DND-41 (cell line): Measurements from ENCODE around the gene SOX30.
"Not testable (repeated sequence)": the region's sequence is repeated elsewhere in the genome, so short reads cannot be mapped to it uniquely, and the experiment has no call there.

Experiments used
- ATAC-seq: fragments of 200-7000 bp; cut with Tn5 transposase; 3 replicates; pipeline ENCODE4 v1.9.1; 2021; ENCODE audit warnings: low read depth; ENCODE audit not compliant: insufficient read depth
- DNase-seq: peaks from one replicate; pipeline ENCODE4 v3.0.0-alpha.2; 2020
- H2AFZ ChIP-seq: 2 replicates; pipeline ENCODE4 v1.6.0; 2012; ENCODE audit warnings: low read depth, low read length
- H3K27ac ChIP-seq: 2 replicates; pipeline ENCODE4 v1.5.1; 2012; ENCODE audit warnings: low read length, inconsistent platforms
- H3K27me3 ChIP-seq: fragments of 200-600 bp; sonication (generic); 2 replicates; pipeline ENCODE4 v1.6.0; 2012; ENCODE audit warnings: low read length, mild to moderate bottlenecking, inconsistent platforms; ENCODE audit not compliant: insufficient read depth, poor library complexity
- H3K36me3 ChIP-seq: 2 replicates; pipeline ENCODE4 v1.5.1; 2012; ENCODE audit warnings: low read length, inconsistent platforms; ENCODE audit not compliant: insufficient read depth
- H3K4me1 ChIP-seq: 2 replicates; pipeline ENCODE4 v1.5.1; 2012; ENCODE audit warnings: mild to moderate bottlenecking, low read length; ENCODE audit not compliant: insufficient read depth
- H3K4me2 ChIP-seq: 2 replicates; pipeline ENCODE4 v1.6.0; 2012; ENCODE audit warnings: mild to moderate bottlenecking, moderate library complexity, low read length, inconsistent platforms; ENCODE audit not compliant: insufficient read depth
- H3K4me3 ChIP-seq, 2 experiments: fragments of 200-600 bp in 1 of 2; shearing (Covaris generic) in 1 of 2; 2 replicates each; pipeline ENCODE4 v1.5.1; 2012 to 2016; ENCODE audit warnings: inconsistent platforms in 2 of 2, low read length in 2 of 2, mild to moderate bottlenecking in 2 of 2, low read depth in 1 of 2, moderate library complexity in 1 of 2
- H3K79me2 ChIP-seq: 2 replicates; pipeline ENCODE4 v1.6.0; 2012; ENCODE audit warnings: low read length, inconsistent platforms; ENCODE audit not compliant: insufficient read depth
- H3K9ac ChIP-seq: 2 replicates; pipeline ENCODE4 v1.6.0; 2012; ENCODE audit warnings: low read depth, mild to moderate bottlenecking, inconsistent platforms, low read length, moderate library complexity
- H3K9me3 ChIP-seq: 2 replicates; pipeline ENCODE4 v1.5.1; 2012; ENCODE audit warnings: low read length, moderate library complexity, mild to moderate bottlenecking, inconsistent platforms; ENCODE audit not compliant: insufficient read depth, severe bottlenecking
- H4K20me1 ChIP-seq: 2 replicates; pipeline ENCODE4 v1.6.0; 2012; ENCODE audit warnings: low read length; ENCODE audit not compliant: insufficient read depth
- EZH2 ChIP-seq: IDR thresholded peaks from 3 replicates; pipeline ENCODE4 v1.6.1; 2012; ENCODE audit warnings: borderline replicate concordance, low read depth, mild to moderate bottlenecking, moderate library complexity, low read length, inconsistent platforms; ENCODE audit not compliant: severe bottlenecking
- TF ChIP-seq, protein P1 (sequence below): IDR thresholded peaks from 2 replicates; pipeline ENCODE4 v1.5.1; 2012; ENCODE audit warnings: borderline replicate concordance, low read length, moderate library complexity, mild to moderate bottlenecking; ENCODE audit not compliant: poor library complexity, severe bottlenecking; ENCODE audit errors: extremely low read depth

Gene SOX30

DNA sequence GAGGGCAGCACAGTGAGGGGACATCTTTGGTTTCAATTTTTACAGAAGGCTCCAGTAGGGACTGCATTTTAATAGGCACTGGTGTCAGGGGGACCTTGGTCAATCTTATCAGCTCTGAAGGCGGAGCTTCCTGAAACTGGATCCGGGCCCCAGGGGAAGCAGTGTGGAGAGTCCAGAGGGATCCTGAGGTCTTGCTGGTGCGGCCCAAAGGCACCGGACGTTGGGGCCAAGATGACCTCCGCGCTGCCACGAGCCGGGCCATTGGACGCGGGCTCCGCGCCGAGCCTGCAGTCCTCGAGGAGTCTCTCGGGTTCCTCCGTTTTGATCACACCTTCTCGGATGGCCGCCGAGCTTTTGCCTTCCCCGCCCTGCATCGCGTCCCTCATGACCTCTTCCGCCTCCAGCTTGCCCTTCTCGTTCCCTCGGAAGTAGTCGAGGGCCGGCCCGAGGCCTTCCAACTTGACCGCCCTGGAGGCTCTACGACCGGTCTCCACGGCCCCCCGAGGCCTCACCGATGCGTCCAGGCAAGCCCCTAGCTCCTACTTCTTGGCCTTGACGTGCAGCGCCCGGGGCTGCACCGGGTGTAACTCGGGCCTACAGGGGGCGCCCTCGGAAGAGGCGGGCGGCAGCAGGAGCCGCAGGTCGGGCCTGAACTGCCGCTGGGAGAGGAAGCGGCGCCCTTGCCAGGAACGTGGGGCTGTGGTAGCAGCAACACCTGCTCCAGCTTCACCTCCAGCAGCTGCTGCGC lies 37.9 kb upstream of the SOX30 start:
- no peak for DNase-seq
- no peak overlapping the region for H3K27ac ChIP-seq
- no peaks in the 10 kb centered on the region for H3K27me3 ChIP-seq
- H2AFZ ChIP-seq = no peak overlapping the region
- H4K20me1 ChIP-seq = no peaks in the 10 kb centered on the region
- H3K9ac ChIP-seq = no peak overlapping the region
- no peak overlapping the region for H3K4me3 ChIP-seq
- no peaks in the 10 kb centered on the region for H3K36me3 ChIP-seq
- H3K4me1 ChIP-seq = no peaks in the 10 kb centered on the region
- no peaks in the 10 kb centered on the region for H3K9me3 ChIP-seq
- TF ChIP-seq, protein P1, sequence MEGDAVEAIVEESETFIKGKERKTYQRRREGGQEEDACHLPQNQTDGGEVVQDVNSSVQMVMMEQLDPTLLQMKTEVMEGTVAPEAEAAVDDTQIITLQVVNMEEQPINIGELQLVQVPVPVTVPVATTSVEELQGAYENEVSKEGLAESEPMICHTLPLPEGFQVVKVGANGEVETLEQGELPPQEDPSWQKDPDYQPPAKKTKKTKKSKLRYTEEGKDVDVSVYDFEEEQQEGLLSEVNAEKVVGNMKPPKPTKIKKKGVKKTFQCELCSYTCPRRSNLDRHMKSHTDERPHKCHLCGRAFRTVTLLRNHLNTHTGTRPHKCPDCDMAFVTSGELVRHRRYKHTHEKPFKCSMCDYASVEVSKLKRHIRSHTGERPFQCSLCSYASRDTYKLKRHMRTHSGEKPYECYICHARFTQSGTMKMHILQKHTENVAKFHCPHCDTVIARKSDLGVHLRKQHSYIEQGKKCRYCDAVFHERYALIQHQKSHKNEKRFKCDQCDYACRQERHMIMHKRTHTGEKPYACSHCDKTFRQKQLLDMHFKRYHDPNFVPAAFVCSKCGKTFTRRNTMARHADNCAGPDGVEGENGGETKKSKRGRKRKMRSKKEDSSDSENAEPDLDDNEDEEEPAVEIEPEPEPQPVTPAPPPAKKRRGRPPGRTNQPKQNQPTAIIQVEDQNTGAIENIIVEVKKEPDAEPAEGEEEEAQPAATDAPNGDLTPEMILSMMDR = no peak
- TF ChIP-seq EZH2 = no peak
- ATAC-seq = no peak
- no peaks in the 10 kb centered on the region for H3K79me2 ChIP-seq
- H3K4me2 ChIP-seq = no peak overlapping the region

DNA sequence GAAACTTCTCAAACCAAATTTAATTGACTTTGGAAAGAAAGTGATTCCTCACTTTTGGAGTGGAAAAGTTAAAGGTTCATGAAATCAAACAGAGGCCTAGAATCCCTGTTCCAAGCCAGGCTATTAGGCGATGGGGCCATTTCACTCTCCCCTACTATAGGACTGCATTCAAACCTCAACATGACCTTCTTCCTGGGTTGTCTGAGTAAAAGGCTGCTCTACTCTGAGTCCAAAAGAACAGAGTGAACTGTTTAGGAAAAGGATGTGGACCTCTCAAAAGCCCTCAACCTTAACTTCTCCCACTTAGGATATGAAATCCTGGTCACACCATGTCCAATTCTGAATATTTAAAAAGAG lies 34.9 kb upstream of the SOX30 start:
- H3K27ac ChIP-seq = no peak overlapping the region
- no peaks in the 10 kb centered on the region for H3K9me3 ChIP-seq
- DNase-seq = no peak
- H3K4me2 ChIP-seq = no peak overlapping the region
- H3K9ac ChIP-seq = no peak overlapping the region
- TF ChIP-seq, protein P1 = no peak
- TF ChIP-seq EZH2 = no peak
- no peaks in the 10 kb centered on the region for H3K4me1 ChIP-seq
- H3K79me2 ChIP-seq = no peaks in the 10 kb centered on the region
- H3K36me3 ChIP-seq = no peaks in the 10 kb centered on the region
- H2AFZ ChIP-seq = no peak overlapping the region
- no peaks in the 10 kb centered on the region for H3K27me3 ChIP-seq
- no peaks in the 10 kb centered on the region for H4K20me1 ChIP-seq
- H3K4me3 ChIP-seq = no peak overlapping the region
- ATAC-seq = no peak

DNA sequence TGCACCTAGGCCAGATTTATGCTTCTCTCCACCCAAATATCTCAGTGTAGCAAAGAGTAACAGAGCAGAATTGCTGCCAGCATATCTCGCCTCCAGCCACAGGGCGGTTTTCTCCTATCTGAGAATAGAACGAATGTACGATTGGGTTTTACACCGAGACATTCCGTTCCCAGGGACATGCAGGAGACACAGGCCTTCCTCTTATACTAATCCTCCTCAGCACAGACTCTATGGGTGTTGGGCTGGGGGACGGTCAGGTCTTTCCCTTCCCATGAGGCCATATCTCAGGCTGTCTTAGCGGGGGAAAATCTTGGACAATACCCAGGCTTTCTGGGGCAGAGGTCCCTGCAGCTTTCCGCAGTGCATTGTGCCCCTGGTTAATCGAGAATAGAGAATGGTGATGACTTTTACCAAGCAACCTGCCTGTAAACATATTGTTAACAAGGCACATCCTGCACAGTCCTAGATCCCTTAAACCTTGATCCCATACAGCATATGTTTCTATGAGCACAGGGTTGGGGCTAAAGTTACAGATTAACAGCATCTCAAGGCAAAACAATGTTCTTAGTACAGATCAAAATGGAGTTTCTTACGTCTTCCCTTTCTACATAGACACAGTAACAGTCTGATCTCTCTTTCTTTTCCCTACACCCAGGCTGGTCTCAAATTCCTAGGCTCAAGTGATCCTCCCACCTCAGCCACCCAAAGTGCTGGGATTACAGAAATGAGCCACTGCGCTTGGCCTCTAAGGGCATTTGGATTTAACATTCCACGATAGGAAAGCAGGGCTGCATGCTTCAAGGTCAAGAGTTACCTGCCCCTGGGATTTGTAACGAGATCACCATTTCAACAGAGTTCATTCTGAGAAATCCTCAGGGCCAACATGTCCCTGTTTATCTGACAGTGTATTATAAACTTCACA lies 34.3 kb upstream of the SOX30 start:
- H3K9me3 ChIP-seq, ATAC-seq, H4K20me1 ChIP-seq, H3K4me2 ChIP-seq, H3K79me2 ChIP-seq, H3K4me3 ChIP-seq, H3K4me1 ChIP-seq, H2AFZ ChIP-seq, H3K36me3 ChIP-seq, H3K9ac ChIP-seq, DNase-seq, H3K27ac ChIP-seq, H3K27me3 ChIP-seq: not testable (repeated sequence)

DNA sequence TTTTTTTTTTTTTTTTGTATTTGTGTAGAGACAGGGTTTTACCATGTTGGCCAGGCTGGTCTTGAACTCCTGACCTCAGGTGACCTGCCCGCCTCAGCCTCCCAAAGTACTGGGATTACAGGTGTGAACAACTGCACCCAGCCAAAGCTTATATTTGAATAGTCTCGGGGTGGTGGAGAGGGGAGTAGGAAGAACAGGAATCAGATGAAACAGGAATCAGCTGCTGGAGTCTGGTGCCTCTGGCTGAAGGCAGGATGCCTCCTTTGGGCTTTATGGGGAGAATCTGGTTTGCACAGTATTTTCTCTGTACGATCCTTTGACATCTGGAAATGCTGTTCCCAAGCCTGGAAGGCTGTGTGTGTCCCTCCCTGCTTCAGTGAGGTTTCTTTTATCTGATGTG lies 30.0 kb upstream of the SOX30 start:
- TF ChIP-seq, protein P1 = no peak
- no peak for TF ChIP-seq EZH2
- Histone ChIP-seq H3K4me1 (no peaks in the 10 kb centered on the region), H3K9me3 (no peaks in the 10 kb centered on the region), H3K79me2 (no peaks in the 10 kb centered on the region), H4K20me1 (no peaks in the 10 kb centered on the region), H3K36me3 (no peaks in the 10 kb centered on the region), H3K27ac (no peak overlapping the region), H3K4me3 (no peak overlapping the region), H3K27me3 (no peaks in the 10 kb centered on the region), H3K4me2 (no peak overlapping the region), H2AFZ (no peak overlapping the region), H3K9ac (no peak overlapping the region)
- ATAC-seq = no peak
- no peak for DNase-seq
